Upper lobe of left lung (tissue), 6 donors: ENCODE measurements around the gene XIST. TPM values are rescaled to one million over a fixed set of nuclear protein-coding genes. Genes with fewer than 3 reads are reported as not detected.
A peak's percentile ranks its signal among the peaks of the same experiment; 100 is the strongest.

Experiments used
- ATAC-seq, 2 donors: fragments of 200-7000 bp; cut with Tn5 transposase; one replicate each; pipeline ENCODE4 v1.9.1; 2022; ENCODE audit warnings: mild to moderate bottlenecking in 2 of 2, moderate library complexity in 2 of 2; ENCODE audit not compliant: low FRiP score in 2 of 2
- DNase-seq, 2 donors: peaks; one replicate each; pipeline ENCODE4 v3.0.0-alpha.2; 2019 to 2020
- H3K27ac ChIP-seq, 4 donors: fragments of 200-600 bp; sonication (generic); one replicate each; pipeline ENCODE4 v1.5.1; 2016 to 2019
- H3K27me3 ChIP-seq, 4 donors: fragments of 200-600 bp; sonication (generic); one replicate each; pipeline ENCODE4 v1.5.1; 2017 to 2019
- H3K36me3 ChIP-seq, 4 donors: fragments of 200-600 bp; sonication (generic); one replicate each; pipeline ENCODE4 v1.5.1; 2016 to 2019
- H3K4me1 ChIP-seq, 4 donors: fragments of 200-600 bp; sonication (generic); one replicate each; pipeline ENCODE4 v1.5.1; 2018 to 2019
- H3K4me3 ChIP-seq, 4 donors: fragments of 200-600 bp; sonication (generic); one replicate each; pipeline ENCODE4 v1.5.1; 2017 to 2019; ENCODE audit warnings: mild to moderate bottlenecking in 2 of 4, moderate library complexity in 1 of 4
- H3K9me3 ChIP-seq, 4 donors: fragments of 200-600 bp; sonication (generic); one replicate each; pipeline ENCODE4 v1.5.1; 2018 to 2019
- EP300 ChIP-seq, 4 donors: sonication (generic); formaldehyde crosslinking; IDR thresholded peaks; one replicate each; pipeline ENCODE4 v1.5.1; 2017; ENCODE audit warnings: antibody characterized with exemption in 4 of 4, control low read depth in 2 of 4
- POLR2A ChIP-seq, 4 donors: fragments of 450-650 bp; IDR thresholded peaks; one replicate each; pipeline ENCODE4 v1.5.1; 2016 to 2017; ENCODE audit warnings: antibody characterized with exemption in 4 of 4, mild to moderate bottlenecking in 2 of 4
- POLR2AphosphoS5 ChIP-seq, 2 donors: sonication (generic); formaldehyde crosslinking; IDR thresholded peaks; one replicate each; pipeline ENCODE4 v1.5.1; 2017; ENCODE audit warnings: antibody characterized with exemption in 2 of 2
- WGBS, 2 donors: methylation state at CpG; one replicate each; pipeline ENCODE4 v1.1.5; 2017 to 2018; 5-methylcytosine and 5-hydroxymethylcytosine counted together
- total RNA-seq, 6 donors: library from RNA; depleted of rRNA in 4 of 6; stranded (reverse); fragments of >200 nt in 4 of 6; gene quantifications; one replicate each; pipeline versions ENCODE4 v1.1.0 to v1.2.1, GENCODE V29; 2016 to 2021
- TF ChIP-seq, protein P1 (sequence below), 6 experiments: fragments of 450-650 bp in 4 of 6; fragments of 200-600 bp in 2 of 6; sonication (generic) in 2 of 6; IDR thresholded peaks; one replicate each; pipeline ENCODE4 v1.5.1; 2016 to 2019; ENCODE audit warnings: antibody characterized with exemption in 6 of 6
- donor health status: DM: no; HTN: no; CAD: no; lungs with moderate emphysema.
- donor health status: DM: no; HTN: yes; CAD: no; lungs with severe emphysema.

Gene XIST
- total RNA-seq, 6 donors from 2014 or later, result under 0.01 to 402 (median 93.3) TPM

GRCh38 chrX:73852022-73852421, 492 bp downstream of the XIST start:
- no peak for ATAC-seq
- Histone ChIP-seq H3K36me3 (no peaks in the 10 kb centered on the region), H3K27ac (peak overlapping the region in 2 of 4 donors; percentile 50 to 88), H3K27me3 (no peaks in the 10 kb centered on the region), H3K4me3 (peak overlapping the region in 2 of 4 donors; percentile 18 to 49), H3K9me3 (no peaks in the 10 kb centered on the region), H3K4me1 (peaks cover 0 to 20% (median 3%) of the 10 kb centered on the region in 4 donors)
- no peak for TF ChIP-seq EP300 (IDR thresholded peaks at IDR 0.05)
- TF ChIP-seq POLR2A (IDR thresholded peaks at IDR 0.05), result no peak
- TF ChIP-seq POLR2AphosphoS5 (IDR thresholded peaks at IDR 0.05), result no peak
- TF ChIP-seq, protein P1, sequence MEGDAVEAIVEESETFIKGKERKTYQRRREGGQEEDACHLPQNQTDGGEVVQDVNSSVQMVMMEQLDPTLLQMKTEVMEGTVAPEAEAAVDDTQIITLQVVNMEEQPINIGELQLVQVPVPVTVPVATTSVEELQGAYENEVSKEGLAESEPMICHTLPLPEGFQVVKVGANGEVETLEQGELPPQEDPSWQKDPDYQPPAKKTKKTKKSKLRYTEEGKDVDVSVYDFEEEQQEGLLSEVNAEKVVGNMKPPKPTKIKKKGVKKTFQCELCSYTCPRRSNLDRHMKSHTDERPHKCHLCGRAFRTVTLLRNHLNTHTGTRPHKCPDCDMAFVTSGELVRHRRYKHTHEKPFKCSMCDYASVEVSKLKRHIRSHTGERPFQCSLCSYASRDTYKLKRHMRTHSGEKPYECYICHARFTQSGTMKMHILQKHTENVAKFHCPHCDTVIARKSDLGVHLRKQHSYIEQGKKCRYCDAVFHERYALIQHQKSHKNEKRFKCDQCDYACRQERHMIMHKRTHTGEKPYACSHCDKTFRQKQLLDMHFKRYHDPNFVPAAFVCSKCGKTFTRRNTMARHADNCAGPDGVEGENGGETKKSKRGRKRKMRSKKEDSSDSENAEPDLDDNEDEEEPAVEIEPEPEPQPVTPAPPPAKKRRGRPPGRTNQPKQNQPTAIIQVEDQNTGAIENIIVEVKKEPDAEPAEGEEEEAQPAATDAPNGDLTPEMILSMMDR (IDR thresholded peaks at IDR 0.05), result no peak
- WGBS, 2 donors, result 50 to 97% methylated on average over 19 of the region's 19 CpGs
- no peak for DNase-seq

DNA sequence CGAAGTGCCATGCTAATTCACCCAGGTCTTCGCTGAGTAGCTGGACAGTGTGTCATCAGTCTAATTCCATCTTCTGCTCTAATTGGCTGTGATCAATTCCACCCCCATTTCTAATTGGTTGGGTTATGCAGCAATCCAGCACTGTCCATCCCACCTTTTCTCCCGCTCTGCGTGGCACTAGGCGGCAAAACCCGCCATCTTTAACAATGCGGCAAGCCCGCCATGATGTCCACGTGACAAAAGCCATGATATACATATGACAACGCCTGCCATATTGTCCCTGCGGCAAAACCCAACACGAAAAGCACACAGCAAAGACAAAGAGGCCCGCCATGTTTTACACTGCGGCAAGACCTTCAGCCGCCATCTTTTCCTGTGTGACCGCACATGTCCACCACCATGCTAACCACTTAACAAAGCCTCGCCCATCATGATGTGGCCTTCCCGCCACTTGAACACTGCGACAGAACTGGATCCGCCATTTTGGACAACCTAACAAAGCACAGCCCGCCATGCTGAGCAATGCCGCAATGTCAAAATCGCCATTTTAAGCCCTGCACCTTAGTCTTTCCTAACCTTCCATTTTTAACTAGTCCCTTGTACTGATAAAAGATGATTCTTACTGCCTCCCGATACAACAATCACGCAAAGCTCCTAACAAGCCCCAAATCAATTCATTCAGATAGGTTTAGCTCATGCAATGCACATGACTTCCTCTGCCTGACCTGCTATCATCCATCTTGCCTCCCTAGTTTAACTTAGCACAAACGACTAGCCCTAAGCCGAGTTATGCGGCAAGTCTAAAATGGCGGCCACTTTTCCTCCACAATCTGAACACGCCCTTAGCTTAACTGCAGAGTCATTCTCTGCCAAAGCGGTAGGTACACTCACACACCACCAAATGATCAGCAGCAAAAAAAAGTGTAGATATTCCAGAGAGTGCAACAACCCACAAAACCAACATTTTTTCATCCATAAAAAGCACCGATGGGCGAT, 1.2 kb downstream of the XIST start:
- H3K9me3 ChIP-seq, result no peaks in the 10 kb centered on the region
- H3K4me1 ChIP-seq, result peaks cover 0 to 26% (median 3%) of the 10 kb centered on the region in 4 donors
- DNase-seq, result peak in 1 of 2 donors; percentile 92
- peak overlapping the region in 2 of 4 donors; percentile 50 to 88 for H3K27ac ChIP-seq
- WGBS, 2 donors, result 55 to 98% methylated on average over 31 to 33 of the region's 33 CpGs
- H3K36me3 ChIP-seq, result peaks cover 0 to under 1% (median 0%) of the 10 kb centered on the region in 4 donors
- H3K27me3 ChIP-seq, result no peaks in the 10 kb centered on the region
- peak overlapping the region in 2 of 4 donors; percentile 18 to 49 for H3K4me3 ChIP-seq
- ATAC-seq, result peak in 1 of 2 donors; percentile 95
- TF ChIP-seq, protein P1 (IDR thresholded peaks at IDR 0.05), result no peak
- TF ChIP-seq POLR2AphosphoS5 (IDR thresholded peaks at IDR 0.05) (peak; percentile 42 to 66), EP300 (IDR thresholded peaks at IDR 0.05) (no peak), POLR2A (IDR thresholded peaks at IDR 0.05) (peak in 1 of 4 donors; percentile 22)

DNA sequence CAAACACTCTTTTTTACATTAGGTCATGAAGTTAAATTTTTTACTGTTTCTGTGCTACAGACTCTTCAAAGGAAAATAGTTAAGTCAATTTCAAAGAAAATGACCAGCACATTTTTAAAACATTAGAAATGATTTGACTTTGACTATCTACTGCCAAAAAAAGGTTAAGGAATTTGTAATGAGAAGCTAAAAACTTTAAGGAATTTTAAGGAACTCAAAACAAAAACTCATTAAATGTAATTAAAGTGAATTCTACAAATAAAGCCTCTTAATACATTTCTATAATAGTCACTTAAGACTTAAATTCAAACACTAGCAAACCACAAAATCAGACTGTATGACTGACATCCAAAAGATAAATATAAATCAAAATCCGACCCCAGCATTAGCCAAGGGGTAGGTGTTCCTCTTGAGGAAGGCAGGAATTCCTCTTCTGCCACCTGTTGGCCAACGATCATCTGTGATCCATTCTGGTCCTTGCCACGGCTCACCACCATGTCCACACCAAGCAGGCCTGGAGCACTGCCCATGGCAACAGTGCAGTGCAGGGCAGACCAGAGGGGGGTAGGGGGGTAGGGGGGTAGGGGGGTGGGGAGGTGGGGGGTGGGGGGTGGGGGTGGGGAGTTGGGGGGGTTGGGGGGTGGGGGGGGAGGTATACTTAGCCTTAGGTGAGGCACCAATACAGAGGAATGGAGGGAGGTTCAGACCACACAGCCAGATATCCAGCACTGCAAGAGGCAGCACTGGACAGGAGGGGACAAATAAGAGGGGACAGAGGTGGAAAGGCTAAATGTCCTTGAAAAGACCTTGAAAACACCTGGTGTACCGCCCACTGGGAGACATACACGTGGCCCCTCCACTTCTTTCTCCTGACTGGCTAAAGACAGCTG, 2.1 kb downstream of the XIST start:
- Histone ChIP-seq H3K4me1 (peaks cover 0 to 35% (median 5%) of the 10 kb centered on the region in 4 donors), H3K27ac (no peak overlapping the region), H3K9me3 (no peaks in the 10 kb centered on the region), H3K36me3 (peaks cover 0 to 6% (median 0%) of the 10 kb centered on the region in 4 donors), H3K27me3 (no peaks in the 10 kb centered on the region), H3K4me3 (peak overlapping the region in 2 of 4 donors; percentile 2 to 49)
- TF ChIP-seq EP300 (IDR thresholded peaks at IDR 0.05), result no peak
- no peak for TF ChIP-seq POLR2A (IDR thresholded peaks at IDR 0.05)
- TF ChIP-seq, protein P1 (IDR thresholded peaks at IDR 0.05), result no peak
- no peak for TF ChIP-seq POLR2AphosphoS5 (IDR thresholded peaks at IDR 0.05)
- peak in 1 of 2 donors; percentile 44 for DNase-seq
- 11 to 23% methylated on average over 1 to 4 of the region's 5 CpGs for WGBS, 2 donors
- ATAC-seq, result no peak

- 53 to 87% methylated on average over 5 of the region's 5 CpGs for WGBS, 2 donors
- no peak for DNase-seq
- Histone ChIP-seq H3K36me3 (peaks cover 0 to 9% (median 0%) of the 10 kb centered on the region in 4 donors), H3K9me3 (no peaks in the 10 kb centered on the region), H3K27ac (no peak overlapping the region), H3K27me3 (no peaks in the 10 kb centered on the region), H3K4me3 (peak overlapping the region in 1 of 4 donors; percentile 49), H3K4me1 (peaks cover 0 to 48% (median 10%) of the 10 kb centered on the region in 4 donors)
- TF ChIP-seq EP300 (IDR thresholded peaks at IDR 0.05) (no peak), POLR2AphosphoS5 (IDR thresholded peaks at IDR 0.05) (no peak), POLR2A (IDR thresholded peaks at IDR 0.05) (no peak)
- TF ChIP-seq, protein P1 (IDR thresholded peaks at IDR 0.05), result no peak
- ATAC-seq, result no peak
Observed at GRCh38 chrX:73849073-73849472, 3.4 kb downstream of the XIST start.
